HG03432 (cell line): Measurements from ENCODE around the gene MAP2K5.

Experiments used
- ATAC-seq: cut with Tn5 transposase; IDR thresholded peaks from one replicate; pipeline ENCODE4 v1.9.1; 2021; ENCODE audit warnings: mild to moderate bottlenecking, moderate library complexity; ENCODE audit not compliant: unreplicated experiment

MAP2K5 gene

GRCh38 chr15:67799801-67800205 is 257.3 kb downstream of the MAP2K5 start:
- ATAC-seq: no peak

- ATAC-seq: no peak
Observed at GRCh38 chr15:67801142-67801541, 258.6 kb downstream of the MAP2K5 start.

- ATAC-seq: no peak
Observed at GRCh38 chr15:67801926-67802914, 259.7 kb downstream of the MAP2K5 start.

GRCh38 chr15:67803299-67803698 is 260.8 kb downstream of the MAP2K5 start:
- ATAC-seq: no peak

GRCh38 chr15:67803996-67804843 is 261.7 kb downstream of the MAP2K5 start:
- ATAC-seq: no peak

GRCh38 chr15:67805008-67805665 is 262.6 kb downstream of the MAP2K5 start:
- no peak for ATAC-seq

- no peak for ATAC-seq
Observed at GRCh38 chr15:67805666-67806516, 263.4 kb downstream of the MAP2K5 start.

GRCh38 chr15:67806536-67806935 is 264.0 kb downstream of the MAP2K5 start:
- no peak for ATAC-seq

GRCh38 chr15:67807141-67807540 is 264.6 kb downstream of the MAP2K5 start:
- no peak for ATAC-seq

GRCh38 chr15:67807836-67808235 is 265.3 kb downstream of the MAP2K5 start:
- ATAC-seq: no peak

GRCh38 chr15:67808821-67809220 is 266.3 kb downstream of the MAP2K5 start:
- ATAC-seq: no peak

GRCh38 chr15:67809441-67809840 is 266.9 kb downstream of the MAP2K5 start:
- no peak for ATAC-seq

GRCh38 chr15:67809866-67810265 is 267.4 kb downstream of the MAP2K5 start:
- ATAC-seq: no peak

GRCh38 chr15:67812241-67812644 is 269.7 kb downstream of the MAP2K5 start:
- ATAC-seq: no peak

GRCh38 chr15:67813104-67813634 is 270.7 kb downstream of the MAP2K5 start:
- no peak for ATAC-seq

- no peak for ATAC-seq
Observed at GRCh38 chr15:67815036-67815592, 272.6 kb downstream of the MAP2K5 start.

- ATAC-seq: no peak
Observed at GRCh38 chr15:67816668-67817067, 274.2 kb downstream of the MAP2K5 start.

GRCh38 chr15:67818464-67818863 is 276.0 kb downstream of the MAP2K5 start:
- ATAC-seq: no peak

- no peak for ATAC-seq
Observed at GRCh38 chr15:67819636-67820035, 277.1 kb downstream of the MAP2K5 start.
